Progenitor cell of endocrine pancreas (in vitro differentiated cells): ENCODE results near the gene LCN9. TPM values are rescaled to one million over a fixed set of nuclear protein-coding genes. Genes with fewer than 3 reads are reported as not detected.

Experiments used
- DNase-seq: peaks from one replicate; pipeline ENCODE4 v3.0.0; 2021; ENCODE audit warnings: low spot score; ENCODE audit not compliant: unreplicated experiment
- H3K27ac Mint-ChIP-seq: 2 replicates; pipeline ENCODE4 v1.8.0; 2021; ENCODE audit warnings: mild to moderate bottlenecking, moderate library complexity, mixed read lengths
- H3K27me3 Mint-ChIP-seq: 2 replicates; pipeline ENCODE4 v1.8.0; 2021; ENCODE audit warnings: mixed read lengths
- H3K36me3 Mint-ChIP-seq: 2 replicates; pipeline ENCODE4 v1.8.0; 2022; ENCODE audit warnings: mixed read lengths; ENCODE audit not compliant: insufficient read depth
- H3K4me1 Mint-ChIP-seq: 2 replicates; pipeline ENCODE4 v1.8.0; 2021; ENCODE audit warnings: low read depth, mixed read lengths
- H3K4me3 Mint-ChIP-seq: 2 replicates; pipeline ENCODE4 v1.8.0; 2021; ENCODE audit warnings: low read depth, mild to moderate bottlenecking, moderate library complexity, mixed read lengths
- H3K9me3 Mint-ChIP-seq: 2 replicates; pipeline ENCODE4 v1.8.0; 2021; ENCODE audit warnings: low read depth, mixed read lengths
- CTCF ChIP-seq: fragments of 200-600 bp; sonication (generic); IDR thresholded peaks from one replicate; pipeline ENCODE4 v1.5.0; 2021; ENCODE audit warnings: antibody characterized with exemption, mild to moderate bottlenecking; ENCODE audit not compliant: unreplicated experiment
- total RNA-seq: library from RNA; stranded (reverse); gene quantifications from 2 replicates; pipeline ENCODE4 v1.2.1, GENCODE V29; 2021

Gene LCN9
- total RNA-seq, 1 donor from 2014 or later = 0.57 TPM

DNA sequence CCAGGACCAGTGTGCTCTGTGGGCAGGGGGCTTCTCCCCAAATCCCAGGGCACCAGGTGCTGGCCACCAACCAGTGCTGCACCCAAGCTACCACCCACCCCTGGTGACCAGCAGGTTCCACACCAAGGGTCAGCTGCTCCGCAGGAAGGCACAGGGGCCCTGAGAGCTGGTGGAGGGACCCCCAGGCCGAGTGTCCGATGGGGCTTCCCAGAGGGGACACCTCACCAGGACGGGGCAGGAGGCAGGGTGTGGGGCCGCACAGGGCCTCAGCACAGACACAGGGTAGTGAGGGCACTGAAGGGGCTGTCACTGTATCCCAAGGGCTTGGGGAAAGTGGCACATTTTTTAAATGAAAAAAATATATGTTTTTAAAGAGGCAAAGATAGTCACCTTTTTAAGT lies 18.1 kb downstream of the LCN9 start:
- no peak for DNase-seq
- no peak overlapping the region for H3K27ac Mint-ChIP-seq
- peaks cover 10% of the 10 kb centered on the region for H3K27me3 Mint-ChIP-seq
- no peaks in the 10 kb centered on the region for H3K9me3 Mint-ChIP-seq
- H3K4me1 Mint-ChIP-seq = no peaks in the 10 kb centered on the region
- no peaks in the 10 kb centered on the region for H3K36me3 Mint-ChIP-seq
- H3K4me3 Mint-ChIP-seq = no peak overlapping the region
- TF ChIP-seq CTCF = no peak

DNA sequence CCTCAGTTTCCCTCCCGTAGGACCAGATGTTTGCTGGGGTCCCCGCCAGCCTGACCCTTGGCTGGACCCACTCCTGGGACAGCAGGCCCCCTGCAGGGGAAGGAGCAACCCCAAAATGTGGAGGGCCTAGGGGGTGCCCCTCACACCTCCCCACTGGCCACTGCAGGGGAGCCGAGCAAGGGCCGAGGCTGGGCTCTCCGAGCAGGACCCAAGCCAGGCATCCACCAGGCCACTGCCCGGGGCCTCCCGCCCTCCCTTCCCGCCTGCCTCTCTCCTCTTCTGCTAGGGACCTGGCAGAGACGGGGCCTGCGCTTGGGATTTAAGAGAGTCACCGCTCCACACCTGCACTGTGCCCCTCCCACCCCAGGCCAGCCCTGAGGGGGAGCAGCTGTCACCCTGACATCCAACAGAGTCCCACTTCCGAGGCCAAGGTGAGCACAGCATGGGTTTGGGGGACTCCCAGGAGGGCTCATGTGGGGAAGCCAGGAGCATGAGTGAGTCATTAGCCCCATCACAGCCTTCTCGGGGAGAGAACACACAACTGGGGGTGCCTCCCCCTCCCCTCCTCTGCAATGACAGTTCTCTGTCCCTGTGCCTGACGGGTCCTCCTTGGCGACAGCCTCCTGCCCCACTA lies 20.4 kb downstream of the LCN9 start:
- DNase-seq = no peak
- no peak for TF ChIP-seq CTCF
- Mint-ChIP-seq H3K36me3 (no peaks in the 10 kb centered on the region), H3K27ac (no peak overlapping the region), H3K4me3 (no peak overlapping the region), H3K4me1 (no peaks in the 10 kb centered on the region), H3K27me3 (peaks cover 7% of the 10 kb centered on the region), H3K9me3 (no peaks in the 10 kb centered on the region)

DNA sequence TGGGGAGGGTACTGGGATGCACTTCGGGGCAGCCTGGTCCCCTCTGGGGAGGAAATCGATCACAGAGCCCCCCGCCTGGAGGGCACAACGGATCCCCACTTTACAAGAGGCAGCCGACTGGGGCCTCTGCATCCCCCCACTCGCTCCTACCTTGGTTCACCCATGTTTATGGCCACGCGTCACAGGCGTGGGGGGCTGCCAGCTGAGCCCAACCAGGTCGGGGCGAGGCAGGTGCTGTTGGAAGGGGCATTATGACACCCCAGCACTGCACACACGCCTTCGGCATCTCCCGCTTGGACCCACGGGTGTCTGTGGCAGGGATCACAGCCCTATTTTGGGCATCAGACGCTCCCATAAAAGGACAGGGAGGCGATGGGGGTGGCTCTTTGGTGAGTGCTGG lies 21.6 kb downstream of the LCN9 start:
- Mint-ChIP-seq H3K36me3 (no peaks in the 10 kb centered on the region), H3K4me3 (no peak overlapping the region), H3K9me3 (no peaks in the 10 kb centered on the region), H3K27ac (no peak overlapping the region), H3K4me1 (no peaks in the 10 kb centered on the region), H3K27me3 (peaks cover 7% of the 10 kb centered on the region)
- DNase-seq = no peak
- TF ChIP-seq CTCF = no peak

DNA sequence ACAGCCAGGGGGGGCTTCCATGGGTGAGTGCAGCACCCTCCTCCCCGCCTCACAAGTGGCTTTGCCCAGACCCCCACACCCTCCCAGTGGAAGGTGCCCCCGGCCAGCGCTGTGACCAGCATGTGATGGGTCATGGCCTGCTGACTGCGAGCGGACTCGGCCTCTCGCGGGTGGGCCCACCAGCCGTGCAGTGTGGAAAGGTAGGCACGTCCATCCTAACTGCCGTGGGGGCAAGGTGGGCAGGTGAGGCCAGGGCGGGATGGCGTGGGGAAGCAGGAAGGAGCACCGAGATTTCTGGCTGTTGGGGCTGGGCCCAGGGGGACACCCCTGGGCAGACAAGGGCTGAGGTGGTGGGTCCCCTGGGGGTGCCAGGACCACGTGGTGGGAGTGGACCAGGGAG lies 24.1 kb downstream of the LCN9 start:
- Mint-ChIP-seq H3K27me3 (peaks cover 5% of the 10 kb centered on the region), H3K9me3 (no peaks in the 10 kb centered on the region), H3K4me1 (no peaks in the 10 kb centered on the region), H3K36me3 (no peaks in the 10 kb centered on the region), H3K27ac (no peak overlapping the region), H3K4me3 (no peak overlapping the region)
- TF ChIP-seq CTCF = no peak
- DNase-seq = no peak

GRCh38 chr9:135689011-135689410 lies 25.9 kb downstream of the LCN9 start:
- no peaks in the 10 kb centered on the region for H3K9me3 Mint-ChIP-seq
- H3K4me1 Mint-ChIP-seq = no peaks in the 10 kb centered on the region
- DNase-seq = no peak
- no peak for TF ChIP-seq CTCF
- no peak overlapping the region for H3K4me3 Mint-ChIP-seq
- H3K27ac Mint-ChIP-seq = no peak overlapping the region
- peaks cover 10% of the 10 kb centered on the region for H3K27me3 Mint-ChIP-seq
- H3K36me3 Mint-ChIP-seq = no peaks in the 10 kb centered on the region
